Caco-2 (cell line): ENCODE results near the gene PRKAR2A. TPM values are rescaled to one million over a fixed set of nuclear protein-coding genes. Genes with fewer than 3 reads are reported as not detected.

ENCODE experiments used
- BruUV-seq: library from RNA; stranded (reverse); fragments of 400-500 nt; replicated peaks from 2 replicates; lab custom pipeline; 2021; lab: Mats Ljungman, UMichigan
- CTCF ChIA-PET: fragments of 300-600 bp; sonication (Branson Sonifier 250); formaldehyde crosslinking; loops from one replicate; lab custom pipeline; 2022; ENCODE audit warnings: antibody characterized with exemption; lab: Charles Lee
- POLR2A ChIA-PET: fragments of 300-600 bp; sonication (Branson Sonifier 250); formaldehyde crosslinking; loops from one replicate; lab custom pipeline; 2022; ENCODE audit warnings: antibody characterized with exemption; lab: Charles Lee
- DNase-seq, 2 experiments: peaks; one replicate each; pipeline versions ENCODE4 v3.0.0 to v3.0.0-alpha.2; 2020 to 2022
- H3K27me3 ChIP-seq: replicated peaks from 2 replicates; pipeline ENCODE4 v1.6.0; 2011; ENCODE audit warnings: low read length; ENCODE audit not compliant: control insufficient read depth, insufficient read depth
- H3K36me3 ChIP-seq: 2 replicates; pipeline ENCODE4 v1.5.1; 2011; ENCODE audit warnings: low read length; ENCODE audit not compliant: control insufficient read depth, insufficient read depth
- H3K4me1 ChIP-seq: fragments of 250-450 bp; sonication (Bioruptor Pico); 2 replicates; pipeline ENCODE4 v1.5.1; 2020; ENCODE audit warnings: mild to moderate bottlenecking
- H3K4me3 ChIP-seq: 2 replicates; pipeline ENCODE4 v1.5.1; 2011; ENCODE audit warnings: low read depth, mild to moderate bottlenecking, control low read depth, low read length
- H3K9me3 ChIP-seq: fragments of 250-450 bp; sonication (Bioruptor Pico); 2 replicates; pipeline ENCODE4 v1.5.1; 2020; ENCODE audit warnings: mild to moderate bottlenecking, moderate library complexity
- H3K27ac Mint-ChIP-seq: one replicate; pipeline ENCODE4 v1.8.0; 2022; ENCODE audit warnings: mixed read lengths; ENCODE audit not compliant: unreplicated experiment
- H3K27me3 Mint-ChIP-seq: one replicate; pipeline ENCODE4 v1.8.0; 2022; ENCODE audit warnings: mixed read lengths; ENCODE audit not compliant: insufficient read depth, unreplicated experiment
- H3K36me3 Mint-ChIP-seq: one replicate; pipeline ENCODE4 v1.8.0; 2022; ENCODE audit warnings: mild to moderate bottlenecking, mixed read lengths; ENCODE audit not compliant: insufficient read depth, unreplicated experiment
- H3K4me1 Mint-ChIP-seq: one replicate; pipeline ENCODE4 v1.8.0; 2022; ENCODE audit warnings: low read depth, mixed read lengths; ENCODE audit not compliant: unreplicated experiment
- H3K4me3 Mint-ChIP-seq: one replicate; pipeline ENCODE4 v1.8.0; 2022; ENCODE audit warnings: mild to moderate bottlenecking, moderate library complexity, mixed read lengths; ENCODE audit not compliant: unreplicated experiment
- H3K9me3 Mint-ChIP-seq: one replicate; pipeline ENCODE4 v1.8.0; 2022; ENCODE audit warnings: mixed read lengths; ENCODE audit not compliant: unreplicated experiment
- CTCF ChIP-seq, 2 experiments: fragments of 200-600 bp in 1 of 2; IDR thresholded peaks; 1 replicate in 1 of 2; 2 replicates in 1 of 2; pipeline versions ENCODE4 v1.5.1 to v1.8.0; 2011 to 2022; ENCODE audit warnings: antibody characterized with exemption in 1 of 2, control low read depth in 1 of 2, inconsistent platforms in 1 of 2, low read depth in 1 of 2, low read length in 1 of 2, mild to moderate bottlenecking in 1 of 2, moderate library complexity in 1 of 2; ENCODE audit not compliant: insufficient read depth in 1 of 2, severe bottlenecking in 1 of 2, unreplicated experiment in 1 of 2
- intact Hi-C: fragments of 100-400 bp; cut with micrococcal nuclease; formaldehyde crosslinking; loops from one replicate; pipeline ENCODE4 v1.10.0; 2022; ENCODE audit not compliant: unreplicated experiment
- total RNA-seq: library from RNA; stranded (reverse); gene quantifications from 2 replicates; pipeline ENCODE4 v1.2.3, GENCODE V29; 2022

Gene PRKAR2A
- total RNA-seq, 1 experiment from 2014 or later: 56.3 TPM

GRCh38 chr3:48848816-48849515 lies 1.3 kb upstream of the PRKAR2A start:
- no TSS peak for BruUV-seq
- Mint-ChIP-seq H3K27me3 (no peaks in the 10 kb centered on the region), H3K4me1 (no peaks in the 10 kb centered on the region), H3K27ac (no peak overlapping the region), H3K36me3 (no peaks in the 10 kb centered on the region), H3K9me3 (no peaks in the 10 kb centered on the region), H3K4me3 (no peak overlapping the region)
- TF ChIP-seq CTCF (IDR thresholded peaks at IDR 0.05; ENCODE audit: insufficient read depth in 1 of 2, low read depth in 1 of 2, low read length in 1 of 2, severe bottlenecking in 1 of 2, unreplicated experiment in 1 of 2): no peak
- intact Hi-C loops: loop anchor here (5.0 kb wide), 1 partner anchor 68 kb away; the partner anchor contains the start of gene ARIH2
- Histone ChIP-seq H3K9me3 (no peaks in the 10 kb centered on the region), H3K4me3 (no peak overlapping the region), H3K36me3 (no peaks in the 10 kb centered on the region), H3K27me3 (no peaks in the 10 kb centered on the region), H3K4me1 (no peaks in the 10 kb centered on the region)
- peak in 1 of 2 experiments; percentile 14 for DNase-seq
- ChIA-PET POLR2A (no interaction called here), CTCF (no interaction called here)

GRCh38 chr3:48847053-48847503 lies 596 bp downstream of the PRKAR2A start:
- peak overlapping the region; percentile 60 for H3K27ac Mint-ChIP-seq
- no peaks in the 10 kb centered on the region for H3K36me3 ChIP-seq

More at GRCh38 chr3:48847053-48847503, 596 bp downstream of the PRKAR2A start:
- ChIA-PET POLR2A (interaction anchor here (0.5 to 1.1 kb wide), 7 partner anchors 16 to 1683 kb away, joined by 3 to 7 read pairs (median 5); partner anchors contain the start of genes ARIH2, IP6K2 and SETD2), CTCF (interaction anchor here (0.5 to 1.0 kb wide), 5 partner anchors 56 to 231 kb away, joined by 3 to 15 read pairs (median 3); partner anchors contain the start of genes IP6K2 and WDR6)
- Mint-ChIP-seq H3K27me3 (no peaks in the 10 kb centered on the region), H3K9me3 (no peaks in the 10 kb centered on the region), H3K4me3 (peak overlapping the region; percentile 92), H3K4me1 (no peaks in the 10 kb centered on the region), H3K36me3 (no peaks in the 10 kb centered on the region)
- H3K4me3 ChIP-seq: peak overlapping the region; percentile 72
- DNase-seq: peak; percentile 70 to 74
- TF ChIP-seq CTCF (IDR thresholded peaks at IDR 0.05; ENCODE audit: insufficient read depth in 1 of 2, low read depth in 1 of 2, low read length in 1 of 2, severe bottlenecking in 1 of 2, unreplicated experiment in 1 of 2): no peak
- no peaks in the 10 kb centered on the region for H3K9me3 ChIP-seq
- H3K4me1 ChIP-seq: no peaks in the 10 kb centered on the region
- no peaks in the 10 kb centered on the region for H3K27me3 ChIP-seq
- intact Hi-C loops: loop anchor here (1.0 to 5.0 kb wide), 2 partner anchors 51 to 70 kb away; partner anchors contain the start of genes ARIH2 and SLC25A20
- no TSS peak for BruUV-seq
